Activated T-helper 1 cell treated with Interleukin-2 at 50 U/mL for 16 hours (primary cell): ENCODE measurements around the gene MSH5.
"Not testable (repeated sequence)": the region's sequence is repeated elsewhere in the genome, so short reads cannot be mapped to it uniquely, and the experiment has no call there.

ENCODE experiments used
- DNase-seq: peaks from one replicate; pipeline ENCODE4 v3.0.0-alpha.2; 2020; ENCODE audit warnings: low read depth

Gene MSH5

GRCh38 chr6:31739639-31740396 is at the start of gene MSH5:
TSS of gene MSH5 (plus strand) at chr6:31740005. CDS start at chr6:31740467, 462 bp downstream.
- peak; percentile 90 for DNase-seq

GRCh38 chr6:31690231-31691077 is 49.4 kb upstream of the MSH5 start:
- DNase-seq = no peak

GRCh38 chr6:31691078-31691463 is 48.7 kb upstream of the MSH5 start:
- no peak for DNase-seq

GRCh38 chr6:31691564-31692108 is 48.2 kb upstream of the MSH5 start:
- DNase-seq = no peak

GRCh38 chr6:31692353-31692752 is 47.5 kb upstream of the MSH5 start:
- DNase-seq = no peak

GRCh38 chr6:31692886-31693285 is 46.9 kb upstream of the MSH5 start:
- no peak for DNase-seq

- no peak for DNase-seq
These were observed 46.3 kb upstream of the MSH5 start for GRCh38 chr6:31693535-31693934.

- DNase-seq = no peak
These were observed 42.2 kb upstream of the MSH5 start for GRCh38 chr6:31697555-31697954.

GRCh38 chr6:31700740-31701401 is 38.9 kb upstream of the MSH5 start:
- no peak for DNase-seq

- no peak for DNase-seq
These were observed 38.0 kb upstream of the MSH5 start for GRCh38 chr6:31701666-31702404.

- DNase-seq = no peak
These were observed 37.4 kb upstream of the MSH5 start for GRCh38 chr6:31702405-31702818.

GRCh38 chr6:31702819-31703716 is 36.7 kb upstream of the MSH5 start, which contains the start of gene ABHD16A:
TSS of gene ABHD16A (minus strand) at chr6:31703324. CDS start at chr6:31703281, 43 bp downstream.
- peak; percentile 93 for DNase-seq

- no peak for DNase-seq
These were observed 33.9 kb upstream of the MSH5 start for GRCh38 chr6:31705931-31706330.

- no peak for DNase-seq
These were observed 33.2 kb upstream of the MSH5 start, which contains the start of gene LY6G6F for GRCh38 chr6:31706599-31706998. TSS of gene LY6G6F (plus strand) at chr6:31706866. CDS start at chr6:31706907, 41 bp downstream.

- no peak for DNase-seq
These were observed 32.1 kb upstream of the MSH5 start for GRCh38 chr6:31707701-31708100.

- no peak for DNase-seq
These were observed 31.6 kb upstream of the MSH5 start for GRCh38 chr6:31708224-31708623.

GRCh38 chr6:31709157-31709556 is 30.6 kb upstream of the MSH5 start:
- not testable (repeated sequence) for DNase-seq

- no peak for DNase-seq
These were observed 29.1 kb upstream of the MSH5 start for GRCh38 chr6:31710523-31711219.

- DNase-seq = no peak
These were observed 28.6 kb upstream of the MSH5 start for GRCh38 chr6:31711233-31711632.

- no peak for DNase-seq
These were observed 27.5 kb upstream of the MSH5 start for GRCh38 chr6:31712296-31712695.
